Stomach (tissue), 19 donors: ENCODE data around the gene AK6. TPM values are rescaled to one million over a fixed set of nuclear protein-coding genes. Genes with fewer than 3 reads are reported as not detected.

Experiments used
- DNase-seq, 2 donors: peaks; one replicate each; pipeline versions ENCODE4 v3.0.0 to v3.0.0-alpha.2; 2013 to 2019
- H3K27ac ChIP-seq, 5 donors: fragments of 200-600 bp in 4 of 5; sonication (generic) in 4 of 5; one replicate each; pipeline ENCODE4 v1.5.1; 2013 to 2019; ENCODE audit warnings: mild to moderate bottlenecking in 1 of 5, moderate library complexity in 1 of 5
- H3K27me3 ChIP-seq, 3 donors: fragments of 200-600 bp; sonication (generic); one replicate each; pipeline ENCODE4 v1.5.1; 2017 to 2019; ENCODE audit warnings: mixed run types in 1 of 3
- H3K36me3 ChIP-seq, 4 donors: fragments of 200-600 bp; sonication (generic); 1 replicate in 3 of 4; 2 replicates in 1 of 4; pipeline ENCODE4 v1.5.1; 2016 to 2019
- H3K4me1 ChIP-seq, 4 donors: fragments of 200-600 bp; sonication (generic); one replicate each; pipeline ENCODE4 v1.5.1; 2016 to 2019
- H3K4me3 ChIP-seq, 4 donors: fragments of 200-600 bp; sonication (generic) in 3 of 4; one replicate each; pipeline ENCODE4 v1.5.1; 2016 to 2019; ENCODE audit warnings: mild to moderate bottlenecking in 1 of 4
- H3K9me3 ChIP-seq, 4 donors: fragments of 200-600 bp; sonication (generic); one replicate each; pipeline ENCODE4 v1.5.1; 2016 to 2019
- EP300 ChIP-seq: sonication (generic); formaldehyde crosslinking; IDR thresholded peaks from one replicate; pipeline ENCODE4 v1.6.1; 2017; ENCODE audit warnings: antibody characterized with exemption
- POLR2A ChIP-seq, 4 donors: fragments of 450-650 bp; IDR thresholded peaks; one replicate each; pipeline ENCODE4 v1.6.1; 2016; ENCODE audit warnings: antibody characterized with exemption in 4 of 4, control low read depth in 2 of 4, mild to moderate bottlenecking in 1 of 4, moderate library complexity in 1 of 4
- POLR2AphosphoS5 ChIP-seq, 3 donors: sonication (generic); formaldehyde crosslinking; IDR thresholded peaks; one replicate each; pipeline ENCODE4 v1.6.1; 2016; ENCODE audit warnings: antibody characterized with exemption in 3 of 3
- WGBS, 5 donors: extraction: QIAGEN DNeasy Blood & Tissue Kit in 3 of 5; methylation state at CpG; one replicate each; pipeline versions ENCODE4 v1.1.5 to v1.1.7; 2013 to 2018; 5-methylcytosine and 5-hydroxymethylcytosine counted together
- intact Hi-C: fragments of 100-400 bp; cut with DNase I; formaldehyde crosslinking; loops from one replicate; pipeline ENCODE4 v1.15.1; 2023; ENCODE audit warnings: low total_unique reads
- long read RNA-seq, 10 donors: transcript quantifications; one replicate each; lab custom pipeline, GENCODE V29; 2026
- polyA plus RNA-seq, 3 donors: library from polyadenylated mRNA; stranded (reverse); fragments of 200-250 nt; gene quantifications; one replicate each; pipeline ENCODE4 v1.2.3, GENCODE V29; 2013
- total RNA-seq, 5 donors: library from RNA; depleted of rRNA; stranded (reverse); fragments of >200 nt; gene quantifications; one replicate each; pipeline versions ENCODE4 v1.1.0 to v1.2.3, GENCODE V29; 2014 to 2016
- TF ChIP-seq, protein P1 (sequence below), 7 experiments: fragments of 450-650 bp in 4 of 7; fragments of 200-600 bp in 3 of 7; sonication (generic) in 3 of 7; IDR thresholded peaks; one replicate each; pipeline ENCODE4 v1.5.1; 2016 to 2019; ENCODE audit warnings: antibody characterized with exemption in 7 of 7, control low read depth in 2 of 7, mild to moderate bottlenecking in 1 of 7
- donor health status: healthy with polysubstance abuse.
- donor health status: Bipolar disorder and iron deficiency.
- donor health status: healthy.

AK6 gene
- total RNA-seq (10 to 100 TPM in 3 of 5 donors, not detected in 2; 17.5 to 42.0 (median 32.7) TPM), polyA plus RNA-seq (10 to 100 TPM; 40.8 to 45.4 (median 44.2) TPM)
- long read RNA-seq, donor 1, transcript AK6-202 (5 exons, 1,648 nt): major isoform, 9 of 10 reads
- long read RNA-seq, donor 1, partial matches to known transcripts: 0 of 10 reads
- long read RNA-seq, donor 1, other reads (novel, unspliced or antisense): 0 of 10 reads
- long read RNA-seq, donor 2, transcript AK6-202 (5 exons, 1,648 nt): major isoform, 8 of 9 reads
- long read RNA-seq, donor 2, partial matches to known transcripts: 0 of 9 reads
- long read RNA-seq, donor 2, other reads (novel, unspliced or antisense): 0 of 9 reads
- long read RNA-seq, donor 3, transcript AK6-202 (5 exons, 1,648 nt): major isoform, 12 of 13 reads
- long read RNA-seq, donor 3, partial matches to known transcripts: 0 of 13 reads
- long read RNA-seq, donor 3, other reads (novel, unspliced or antisense): 0 of 13 reads
- long read RNA-seq, donor 4, partial matches to known transcripts: 0 of 2 reads
- long read RNA-seq, donor 4, other reads (novel, unspliced or antisense): 0 of 2 reads
- long read RNA-seq, donor 5, transcript AK6-202 (5 exons, 1,648 nt): major isoform, 18 of 19 reads
- long read RNA-seq, donor 5, partial matches to known transcripts: 0 of 19 reads
- long read RNA-seq, donor 5, other reads (novel, unspliced or antisense): 0 of 19 reads
- long read RNA-seq, donor 6, transcript AK6-202 (5 exons, 1,648 nt): major isoform, 42 of 179 reads
- long read RNA-seq, donor 6, partial matches to known transcripts: 132 of 179 reads
- long read RNA-seq, donor 6, other reads (novel, unspliced or antisense): 0 of 179 reads
- long read RNA-seq, donor 7, transcript AK6-202 (5 exons, 1,648 nt): major isoform, 20 of 27 reads
- long read RNA-seq, donor 7, partial matches to known transcripts: 6 of 27 reads
- long read RNA-seq, donor 7, other reads (novel, unspliced or antisense): 0 of 27 reads
- long read RNA-seq, donor 8, transcript AK6-202 (5 exons, 1,648 nt): major isoform, 18 of 23 reads
- long read RNA-seq, donor 8, partial matches to known transcripts: 0 of 23 reads
- long read RNA-seq, donor 8, other reads (novel, unspliced or antisense): 0 of 23 reads
- long read RNA-seq, donor 9, transcript AK6-202 (5 exons, 1,648 nt): major isoform, 26 of 27 reads
- long read RNA-seq, donor 9, partial matches to known transcripts: 0 of 27 reads
- long read RNA-seq, donor 9, other reads (novel, unspliced or antisense): 0 of 27 reads
- long read RNA-seq, donor 10, transcript AK6-202 (5 exons, 1,648 nt): major isoform, 8 of 8 reads
- long read RNA-seq, donor 10, partial matches to known transcripts: 0 of 8 reads
- long read RNA-seq, donor 10, other reads (novel, unspliced or antisense): 0 of 8 reads

DNA sequence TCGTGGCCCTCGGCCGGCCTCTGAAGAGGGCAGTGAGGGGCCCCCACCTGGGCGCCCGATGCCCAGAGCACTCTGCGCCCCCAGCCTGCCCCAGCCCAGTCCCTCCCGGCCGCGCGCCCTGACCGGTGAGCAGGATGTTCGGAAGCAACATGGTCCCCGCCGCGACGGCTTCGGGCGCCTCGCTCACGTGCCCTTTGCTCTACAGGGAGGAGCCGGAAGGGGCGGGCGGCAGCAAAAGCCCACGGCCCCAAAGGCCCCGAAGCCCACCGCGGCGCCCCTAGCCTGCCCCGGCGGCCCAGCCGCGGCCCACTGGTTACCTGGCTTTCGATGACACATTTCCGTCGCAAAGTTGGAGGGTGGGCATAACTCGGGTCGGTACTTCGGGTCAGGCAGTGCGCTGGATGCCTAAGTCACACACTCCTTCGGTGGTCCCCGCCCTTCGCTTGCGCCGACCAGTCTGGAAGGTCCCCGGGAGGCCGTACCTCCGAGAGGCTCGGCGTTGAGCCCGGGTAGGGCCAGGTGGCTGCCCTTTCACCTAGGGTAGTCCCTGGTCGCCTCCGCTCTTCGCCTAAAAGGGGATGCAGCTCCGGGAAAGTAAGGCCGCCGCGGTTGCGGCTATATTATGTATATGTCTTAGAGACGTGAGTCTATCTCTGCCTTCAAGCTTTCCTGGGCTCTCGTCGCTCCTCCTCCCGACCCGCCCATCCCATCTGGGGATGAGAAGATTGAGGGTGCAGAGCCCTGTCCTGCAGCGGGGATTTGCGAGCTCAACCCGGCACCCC is at the start of gene AK6, which contains the start of the genes RAD17 and TAF9:
Gene AK6 (minus strand): TSS at position 181 of the 782 bp plus-strand sequence. CDS start 30 bp downstream, at position 151.
Gene RAD17 (plus strand): TSS at position 479 of the 782 bp plus-strand sequence. CDS start 2,391 bp downstream, outside the sequence.
Gene TAF9 (minus strand): TSS at position 181 of the 782 bp plus-strand sequence. CDS start 3,783 bp downstream, outside the sequence.
- Histone ChIP-seq H3K4me1 (peaks cover 10 to 53% (median 34%) of the 10 kb centered on the region in 4 donors), H3K36me3 (peaks cover 8 to 32% (median 31%) of the 10 kb centered on the region in 4 donors), H3K9me3 (no peaks in the 10 kb centered on the region), H3K27me3 (no peaks in the 10 kb centered on the region), H3K27ac (peak within 1 kb of the TSS; percentile 94 to 100 (median 95)), H3K4me3 (peak within 1 kb of the TSS; percentile 64 to 95 (median 76))
- WGBS, 5 donors: 0 to 1% (median 0%) methylated on average over 25 to 66 of the region's 66 CpGs
- intact Hi-C loops: loop anchor here (10.0 kb wide), 1 partner anchor 275 kb away; the partner anchor contains the start of gene SLC30A5
- TF ChIP-seq POLR2A (IDR thresholded peaks at IDR 0.05): peak in 1 of 4 donors; percentile 19
- no peak for TF ChIP-seq EP300
- TF ChIP-seq, protein P1, sequence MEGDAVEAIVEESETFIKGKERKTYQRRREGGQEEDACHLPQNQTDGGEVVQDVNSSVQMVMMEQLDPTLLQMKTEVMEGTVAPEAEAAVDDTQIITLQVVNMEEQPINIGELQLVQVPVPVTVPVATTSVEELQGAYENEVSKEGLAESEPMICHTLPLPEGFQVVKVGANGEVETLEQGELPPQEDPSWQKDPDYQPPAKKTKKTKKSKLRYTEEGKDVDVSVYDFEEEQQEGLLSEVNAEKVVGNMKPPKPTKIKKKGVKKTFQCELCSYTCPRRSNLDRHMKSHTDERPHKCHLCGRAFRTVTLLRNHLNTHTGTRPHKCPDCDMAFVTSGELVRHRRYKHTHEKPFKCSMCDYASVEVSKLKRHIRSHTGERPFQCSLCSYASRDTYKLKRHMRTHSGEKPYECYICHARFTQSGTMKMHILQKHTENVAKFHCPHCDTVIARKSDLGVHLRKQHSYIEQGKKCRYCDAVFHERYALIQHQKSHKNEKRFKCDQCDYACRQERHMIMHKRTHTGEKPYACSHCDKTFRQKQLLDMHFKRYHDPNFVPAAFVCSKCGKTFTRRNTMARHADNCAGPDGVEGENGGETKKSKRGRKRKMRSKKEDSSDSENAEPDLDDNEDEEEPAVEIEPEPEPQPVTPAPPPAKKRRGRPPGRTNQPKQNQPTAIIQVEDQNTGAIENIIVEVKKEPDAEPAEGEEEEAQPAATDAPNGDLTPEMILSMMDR (IDR thresholded peaks at IDR 0.05): no peak
- peak; percentile 71 to 83 (median 81) for TF ChIP-seq POLR2AphosphoS5 (IDR thresholded peaks at IDR 0.05)
- peak; percentile 93 to 98 for DNase-seq

DNA sequence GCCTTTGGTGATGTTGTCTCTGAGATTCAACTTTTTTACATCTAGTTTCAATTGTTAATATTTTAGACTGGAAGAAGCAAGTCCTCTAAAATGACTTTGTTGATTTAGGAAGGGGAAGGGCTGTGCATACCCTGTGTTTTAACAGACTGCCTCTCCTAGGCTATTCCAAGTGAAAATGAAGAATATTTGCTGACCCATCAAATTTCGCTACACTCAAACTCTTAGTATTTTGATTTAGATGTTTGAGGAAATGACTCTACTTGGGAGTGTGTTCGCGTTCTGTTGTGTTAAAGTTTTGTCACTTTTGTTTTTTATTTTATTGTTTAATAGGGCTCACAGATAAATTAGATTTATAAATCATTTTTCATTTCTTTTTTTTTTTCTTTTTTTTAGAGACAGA is 49.2 kb upstream of the AK6 start:
- H3K4me1 ChIP-seq: peaks cover 0 to 8% (median 4%) of the 10 kb centered on the region in 4 donors
- H3K36me3 ChIP-seq: peaks cover 0 to 26% (median 16%) of the 10 kb centered on the region in 4 donors
- no peak for DNase-seq
- H3K27me3 ChIP-seq: no peaks in the 10 kb centered on the region
- intact Hi-C loops: no loop called here
- peak overlapping the region in 1 of 5 donors; percentile 20 for H3K27ac ChIP-seq
- no peak overlapping the region for H3K4me3 ChIP-seq
- TF ChIP-seq POLR2A (IDR thresholded peaks at IDR 0.05) (no peak), EP300 (no peak), POLR2AphosphoS5 (IDR thresholded peaks at IDR 0.05) (no peak)
- TF ChIP-seq, protein P1 (IDR thresholded peaks at IDR 0.05): no peak
- 89 to 97% (median 91%) methylated on average over 3 of the region's 3 CpGs for WGBS, 5 donors
- no peaks in the 10 kb centered on the region for H3K9me3 ChIP-seq

DNA sequence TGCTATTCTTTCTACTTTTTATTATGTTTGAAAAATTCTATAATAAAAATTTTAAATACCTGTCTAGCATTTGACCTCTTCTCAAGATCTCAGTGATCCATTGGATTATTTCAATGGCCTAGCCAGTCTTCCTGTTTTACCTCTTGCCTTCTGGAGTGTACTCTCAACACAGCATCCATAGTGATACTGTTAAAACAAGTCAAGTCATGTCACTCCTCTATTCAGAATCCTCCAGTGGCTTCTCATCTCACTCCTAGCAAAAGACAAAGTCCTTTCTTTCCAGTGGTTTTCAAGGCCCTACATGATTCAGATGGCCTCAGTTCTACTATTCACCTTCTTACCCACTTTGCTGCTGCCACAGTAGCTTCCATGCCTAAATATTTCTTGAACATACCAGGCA is 47.4 kb upstream of the AK6 start:
- Histone ChIP-seq H3K4me1 (peaks cover 0 to 8% (median 4%) of the 10 kb centered on the region in 4 donors), H3K36me3 (peaks cover 0 to 43% (median 31%) of the 10 kb centered on the region in 4 donors), H3K27ac (peak overlapping the region in 3 of 5 donors; percentile 85 to 96 (median 91)), H3K9me3 (no peaks in the 10 kb centered on the region), H3K4me3 (peak overlapping the region in 2 of 4 donors; percentile 66 to 70), H3K27me3 (no peaks in the 10 kb centered on the region)
- intact Hi-C loops: no loop called here
- TF ChIP-seq POLR2AphosphoS5 (IDR thresholded peaks at IDR 0.05) (no peak), EP300 (no peak), POLR2A (IDR thresholded peaks at IDR 0.05) (no peak)
- TF ChIP-seq, protein P1 (IDR thresholded peaks at IDR 0.05): no peak
- no peak for DNase-seq
